Esophagus (tissue), 2 donors: ENCODE data around the gene C2orf80. TPM values are rescaled to one million over a fixed set of nuclear protein-coding genes. Genes with fewer than 3 reads are reported as not detected.
"Not testable (repeated sequence)": the region's sequence is repeated elsewhere in the genome, so short reads cannot be mapped to it uniquely, and the experiment has no call there.

ENCODE experiments used
- H3K27ac ChIP-seq, 2 donors: one replicate each; pipeline ENCODE4 v1.5.1; 2013; ENCODE audit warnings: low read depth in 2 of 2, mild to moderate bottlenecking in 2 of 2, inconsistent platforms in 1 of 2, low read length in 1 of 2, moderate library complexity in 1 of 2
- H3K27me3 ChIP-seq, 2 donors: one replicate each; pipeline ENCODE4 v1.6.1; 2013; ENCODE audit warnings: low read length in 2 of 2, control low read depth in 1 of 2, mild to moderate bottlenecking in 1 of 2; ENCODE audit not compliant: insufficient read depth in 2 of 2, control insufficient read depth in 1 of 2
- H3K36me3 ChIP-seq, 2 donors: one replicate each; pipeline ENCODE4 v1.6.1; 2013; ENCODE audit warnings: low read length in 1 of 2; ENCODE audit not compliant: control insufficient read depth in 2 of 2, insufficient read depth in 2 of 2
- H3K4me1 ChIP-seq, 2 donors: one replicate each; pipeline ENCODE4 v1.6.1; 2013; ENCODE audit warnings: low read length in 1 of 2; ENCODE audit not compliant: control insufficient read depth in 2 of 2, insufficient read depth in 2 of 2
- H3K4me3 ChIP-seq, 2 donors: one replicate each; pipeline ENCODE4 v1.5.1; 2013; ENCODE audit warnings: low read length in 2 of 2, mild to moderate bottlenecking in 2 of 2, low read depth in 1 of 2, moderate library complexity in 1 of 2
- H3K9me3 ChIP-seq, 2 donors: one replicate each; pipeline ENCODE4 v1.6.1; 2013; ENCODE audit warnings: mild to moderate bottlenecking in 2 of 2, low read depth in 1 of 2, low read length in 1 of 2, moderate library complexity in 1 of 2; ENCODE audit not compliant: control insufficient read depth in 2 of 2, insufficient read depth in 1 of 2
- WGBS, 2 donors: extraction: QIAGEN DNeasy Blood & Tissue Kit; methylation state at CpG; one replicate each; pipeline ENCODE4 v1.1.7; 2013; 5-methylcytosine and 5-hydroxymethylcytosine counted together
- polyA plus RNA-seq, 2 donors: library from polyadenylated mRNA; stranded (reverse); fragments of 200-250 nt; gene quantifications; one replicate each; pipeline ENCODE4 v1.2.3, GENCODE V29; 2013
- donor health status: healthy with polysubstance abuse.
- donor health status: Bipolar disorder and iron deficiency.

The C2orf80 gene
- polyA plus RNA-seq: not detected

- no peak within 1 kb of the TSS for H3K27ac ChIP-seq
- peaks cover 0 to 3% of the 10 kb centered on the region in 2 donors for H3K4me1 ChIP-seq
- WGBS, 2 donors: 66 to 71% methylated on average over 10 of the region's 10 CpGs
- H3K36me3 ChIP-seq: no peaks in the 10 kb centered on the region
- no peak within 1 kb of the TSS for H3K4me3 ChIP-seq
- H3K9me3 ChIP-seq: no peaks in the 10 kb centered on the region
- H3K27me3 ChIP-seq: peaks cover 0 to 2% of the 10 kb centered on the region in 2 donors
Observed at GRCh38 chr2:208189810-208190503, at the start of gene C2orf80. C2orf80 (minus strand) TSS chr2:208190030; CDS start chr2:208186986, 3,044 bp downstream.

GRCh38 chr2:208235860-208236259, 46.0 kb upstream of the C2orf80 start:
- 78 to 97% methylated on average over 2 of the region's 2 CpGs for WGBS, 2 donors
- Histone ChIP-seq H3K9me3 (no peaks in the 10 kb centered on the region), H3K4me3 (no peak overlapping the region), H3K27me3 (no peaks in the 10 kb centered on the region), H3K36me3 (peaks cover 0 to 13% of the 10 kb centered on the region in 2 donors), H3K4me1 (no peaks in the 10 kb centered on the region), H3K27ac (no peak overlapping the region)

- Histone ChIP-seq H3K27me3 (no peaks in the 10 kb centered on the region), H3K27ac (no peak overlapping the region), H3K36me3 (peaks cover 0 to 10% of the 10 kb centered on the region in 2 donors), H3K4me3 (no peak overlapping the region), H3K9me3 (no peaks in the 10 kb centered on the region), H3K4me1 (no peaks in the 10 kb centered on the region)
- WGBS, 2 donors: 94 to 96% methylated on average over 1 of the region's 1 CpG
Observed at GRCh38 chr2:208234786-208235185, 45.0 kb upstream of the C2orf80 start.

- Histone ChIP-seq H3K9me3 (peaks cover 0 to 2% of the 10 kb centered on the region in 2 donors), H3K4me3 (no peak overlapping the region), H3K36me3 (no peaks in the 10 kb centered on the region), H3K27ac (no peak overlapping the region), H3K4me1 (no peaks in the 10 kb centered on the region), H3K27me3 (no peaks in the 10 kb centered on the region)
- 71 to 73% methylated on average over 1 of the region's 1 CpG for WGBS, 2 donors
Observed at GRCh38 chr2:208228476-208228875, 38.6 kb upstream of the C2orf80 start.

GRCh38 chr2:208227581-208228232, 37.9 kb upstream of the C2orf80 start:
- no peak overlapping the region for H3K27ac ChIP-seq
- no peaks in the 10 kb centered on the region for H3K27me3 ChIP-seq
- H3K4me1 ChIP-seq: no peaks in the 10 kb centered on the region
- H3K4me3 ChIP-seq: no peak overlapping the region
- peaks cover 0 to 2% of the 10 kb centered on the region in 2 donors for H3K9me3 ChIP-seq
- WGBS, 2 donors: 93 to 95% methylated on average over 33 of the region's 33 CpGs
- no peaks in the 10 kb centered on the region for H3K36me3 ChIP-seq

- no peak overlapping the region for H3K27ac ChIP-seq
- no peaks in the 10 kb centered on the region for H3K27me3 ChIP-seq
- peaks cover 0 to 2% of the 10 kb centered on the region in 2 donors for H3K9me3 ChIP-seq
- no peaks in the 10 kb centered on the region for H3K4me1 ChIP-seq
- 95 to 96% methylated on average over 2 of the region's 2 CpGs for WGBS, 2 donors
- no peak overlapping the region for H3K4me3 ChIP-seq
- H3K36me3 ChIP-seq: no peaks in the 10 kb centered on the region
Observed at GRCh38 chr2:208224802-208225201, 35.0 kb upstream of the C2orf80 start.

- Histone ChIP-seq H3K4me3 (no peak overlapping the region), H3K4me1 (no peaks in the 10 kb centered on the region), H3K27me3 (no peaks in the 10 kb centered on the region), H3K9me3 (no peaks in the 10 kb centered on the region), H3K27ac (no peak overlapping the region), H3K36me3 (no peaks in the 10 kb centered on the region)
- 65 to 73% methylated on average over 3 of the region's 3 CpGs for WGBS, 2 donors
Observed at GRCh38 chr2:208222351-208222750, 32.5 kb upstream of the C2orf80 start.

- H3K4me1 ChIP-seq, H3K27ac ChIP-seq, H3K36me3 ChIP-seq, H3K9me3 ChIP-seq, H3K4me3 ChIP-seq, H3K27me3 ChIP-seq: not testable (repeated sequence)
- WGBS, 2 donors: 79 to 80% methylated on average over 3 of the region's 3 CpGs
Observed at GRCh38 chr2:208221873-208222272, 32.0 kb upstream of the C2orf80 start.

GRCh38 chr2:208210688-208211451, 21.0 kb upstream of the C2orf80 start:
- Histone ChIP-seq H3K9me3 (no peaks in the 10 kb centered on the region), H3K27me3 (no peaks in the 10 kb centered on the region), H3K27ac (no peak overlapping the region), H3K4me1 (no peaks in the 10 kb centered on the region), H3K4me3 (no peak overlapping the region), H3K36me3 (no peaks in the 10 kb centered on the region)
- WGBS, 2 donors: 86 to 88% methylated on average over 9 of the region's 9 CpGs
